Nephron (organoid): Measurements from ENCODE around the gene FKBP5.

ENCODE experiments used
- H3K27ac Mint-ChIP-seq, 3 experiments: 2 replicates each; pipeline ENCODE4 v1.8.0; 2020; ENCODE audit warnings: mixed read lengths in 3 of 3, mild to moderate bottlenecking in 2 of 3, moderate library complexity in 1 of 3
- H3K27me3 Mint-ChIP-seq: 2 replicates; pipeline ENCODE4 v1.8.0; 2021; ENCODE audit warnings: low read depth, mild to moderate bottlenecking, moderate library complexity, mixed read lengths
- H3K36me3 Mint-ChIP-seq: 2 replicates; pipeline ENCODE4 v1.8.0; 2020; ENCODE audit warnings: low read depth, mixed read lengths
- H3K4me1 Mint-ChIP-seq: 2 replicates; pipeline ENCODE4 v1.8.0; 2020; ENCODE audit warnings: mixed read lengths
- H3K4me3 Mint-ChIP-seq, 3 experiments: 2 replicates each; pipeline ENCODE4 v1.8.0; 2020; ENCODE audit warnings: mild to moderate bottlenecking in 3 of 3, mixed read lengths in 3 of 3, moderate library complexity in 2 of 3
- H3K9me3 Mint-ChIP-seq: 2 replicates; pipeline ENCODE4 v1.8.0; 2020; ENCODE audit warnings: mixed read lengths
- CTCF ChIP-seq, 3 experiments: fragments of 200-600 bp; sonication (generic); IDR thresholded peaks; one replicate each; pipeline ENCODE4 v1.5.0; 2021; ENCODE audit warnings: antibody characterized with exemption in 3 of 3; ENCODE audit not compliant: unreplicated experiment in 3 of 3

FKBP5 gene

GRCh38 chr6:35724471-35724870, 35.8 kb upstream of the FKBP5 start:
- H3K27me3 Mint-ChIP-seq: peaks cover 3% of the 10 kb centered on the region
- no peaks in the 10 kb centered on the region for H3K36me3 Mint-ChIP-seq
- peak overlapping the region; percentile 20 to 92 (median 38) for H3K27ac Mint-ChIP-seq
- H3K9me3 Mint-ChIP-seq: no peaks in the 10 kb centered on the region
- no peak for TF ChIP-seq CTCF (IDR thresholded peaks at IDR 0.05; ENCODE audit: unreplicated experiment in 3 of 3)
- H3K4me3 Mint-ChIP-seq: no peak overlapping the region
- peaks cover 57% of the 10 kb centered on the region for H3K4me1 Mint-ChIP-seq

- Mint-ChIP-seq H3K4me3 (no peak overlapping the region), H3K27ac (peak overlapping the region; percentile 29 to 55 (median 38)), H3K36me3 (no peaks in the 10 kb centered on the region), H3K27me3 (peaks cover 3% of the 10 kb centered on the region), H3K4me1 (peaks cover 57% of the 10 kb centered on the region), H3K9me3 (no peaks in the 10 kb centered on the region)
- TF ChIP-seq CTCF (IDR thresholded peaks at IDR 0.05; ENCODE audit: unreplicated experiment in 3 of 3): no peak
These were observed 35.3 kb upstream of the FKBP5 start for GRCh38 chr6:35724059-35724458.

- peaks cover 62% of the 10 kb centered on the region for H3K4me1 Mint-ChIP-seq
- H3K27me3 Mint-ChIP-seq: peaks cover 3% of the 10 kb centered on the region
- no peak overlapping the region for H3K4me3 Mint-ChIP-seq
- H3K9me3 Mint-ChIP-seq: no peaks in the 10 kb centered on the region
- no peaks in the 10 kb centered on the region for H3K36me3 Mint-ChIP-seq
- TF ChIP-seq CTCF (IDR thresholded peaks at IDR 0.05; ENCODE audit: unreplicated experiment in 3 of 3): no peak
- peak overlapping the region; percentile 6 to 55 (median 29) for H3K27ac Mint-ChIP-seq
These were observed 34.9 kb upstream of the FKBP5 start for GRCh38 chr6:35723587-35723986.

GRCh38 chr6:35722121-35722761, 33.5 kb upstream of the FKBP5 start:
- peaks cover 72% of the 10 kb centered on the region for H3K4me1 Mint-ChIP-seq
- H3K36me3 Mint-ChIP-seq: no peaks in the 10 kb centered on the region
- no peaks in the 10 kb centered on the region for H3K9me3 Mint-ChIP-seq
- peaks cover 9% of the 10 kb centered on the region for H3K27me3 Mint-ChIP-seq
- TF ChIP-seq CTCF (IDR thresholded peaks at IDR 0.05; ENCODE audit: unreplicated experiment in 3 of 3): no peak
- peak overlapping the region; percentile 19 to 60 (median 38) for H3K4me3 Mint-ChIP-seq
- peak overlapping the region; percentile 89 to 96 (median 93) for H3K27ac Mint-ChIP-seq

- no peak for TF ChIP-seq CTCF (IDR thresholded peaks at IDR 0.05; ENCODE audit: unreplicated experiment in 3 of 3)
- Mint-ChIP-seq H3K4me1 (peaks cover 52% of the 10 kb centered on the region), H3K36me3 (no peaks in the 10 kb centered on the region), H3K27ac (peak overlapping the region; percentile 95 to 98 (median 97)), H3K9me3 (no peaks in the 10 kb centered on the region), H3K27me3 (peaks cover 9% of the 10 kb centered on the region), H3K4me3 (peak overlapping the region; percentile 72 to 79 (median 73))
These were observed 31.4 kb upstream of the FKBP5 start for GRCh38 chr6:35719830-35720733.
